ENCODE measurements around the gene PEAK1. TPM values are rescaled to one million over a fixed set of nuclear protein-coding genes. Genes with fewer than 3 reads are reported as not detected.
"Not testable (repeated sequence)": the region's sequence is repeated elsewhere in the genome, so short reads cannot be mapped to it uniquely, and the experiment has no call there.

Gene PEAK1
- total RNA-seq, 1 donor: 133 TPM

GRCh38 chr15:77185242-77185785 is 234.6 kb downstream of the PEAK1 start:
- H3K79me2 ChIP-seq (ENCODE audit: insufficient read depth, low read length): peaks cover 28% of the 10 kb centered on the region
- H3K4me3 ChIP-seq (ENCODE audit: insufficient read depth, low read length): no peak overlapping the region
- H2AFZ ChIP-seq (ENCODE audit: low read length): no peak overlapping the region
- H3K27me3 ChIP-seq (ENCODE audit: insufficient read depth, low read length): no peaks in the 10 kb centered on the region
- TF ChIP-seq, protein P1, sequence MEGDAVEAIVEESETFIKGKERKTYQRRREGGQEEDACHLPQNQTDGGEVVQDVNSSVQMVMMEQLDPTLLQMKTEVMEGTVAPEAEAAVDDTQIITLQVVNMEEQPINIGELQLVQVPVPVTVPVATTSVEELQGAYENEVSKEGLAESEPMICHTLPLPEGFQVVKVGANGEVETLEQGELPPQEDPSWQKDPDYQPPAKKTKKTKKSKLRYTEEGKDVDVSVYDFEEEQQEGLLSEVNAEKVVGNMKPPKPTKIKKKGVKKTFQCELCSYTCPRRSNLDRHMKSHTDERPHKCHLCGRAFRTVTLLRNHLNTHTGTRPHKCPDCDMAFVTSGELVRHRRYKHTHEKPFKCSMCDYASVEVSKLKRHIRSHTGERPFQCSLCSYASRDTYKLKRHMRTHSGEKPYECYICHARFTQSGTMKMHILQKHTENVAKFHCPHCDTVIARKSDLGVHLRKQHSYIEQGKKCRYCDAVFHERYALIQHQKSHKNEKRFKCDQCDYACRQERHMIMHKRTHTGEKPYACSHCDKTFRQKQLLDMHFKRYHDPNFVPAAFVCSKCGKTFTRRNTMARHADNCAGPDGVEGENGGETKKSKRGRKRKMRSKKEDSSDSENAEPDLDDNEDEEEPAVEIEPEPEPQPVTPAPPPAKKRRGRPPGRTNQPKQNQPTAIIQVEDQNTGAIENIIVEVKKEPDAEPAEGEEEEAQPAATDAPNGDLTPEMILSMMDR (IDR thresholded peaks at IDR 0.05; ENCODE audit: extremely low read depth, low read depth, low read length): no peak
- no peaks in the 10 kb centered on the region for H3K9me3 ChIP-seq (ENCODE audit: low read depth, low read length)
- H3K36me3 ChIP-seq (ENCODE audit: insufficient read depth, low read length): peaks cover 3% of the 10 kb centered on the region
- no peak overlapping the region for H3K4me2 ChIP-seq (ENCODE audit: insufficient read depth, low read length)
- H3K27ac ChIP-seq (ENCODE audit: low read depth, low read length): no peak overlapping the region
- DNase-seq (ENCODE audit: insufficient read length, low spot score, missing footprints): no peak
- peaks cover 15% of the 10 kb centered on the region for H3K4me1 ChIP-seq (ENCODE audit: insufficient read depth, low read length)
- H4K20me1 ChIP-seq (ENCODE audit: insufficient read depth, low read length): no peaks in the 10 kb centered on the region

- not testable (repeated sequence) for H2AFZ ChIP-seq (ENCODE audit: low read length); DNase-seq (ENCODE audit: insufficient read length, low spot score, missing footprints); H4K20me1 ChIP-seq (ENCODE audit: insufficient read depth, low read length); H3K4me2 ChIP-seq (ENCODE audit: insufficient read depth, low read length); H3K4me3 ChIP-seq (ENCODE audit: insufficient read depth, low read length); H3K27ac ChIP-seq (ENCODE audit: low read depth, low read length); H3K9me3 ChIP-seq (ENCODE audit: low read depth, low read length); H3K27me3 ChIP-seq (ENCODE audit: insufficient read depth, low read length)
- Histone ChIP-seq H3K4me1 (ENCODE audit: insufficient read depth, low read length) (peaks cover 15% of the 10 kb centered on the region), H3K36me3 (ENCODE audit: insufficient read depth, low read length) (peaks cover 13% of the 10 kb centered on the region), H3K79me2 (ENCODE audit: insufficient read depth, low read length) (peaks cover 26% of the 10 kb centered on the region)
Measured at GRCh38 chr15:77184352-77184751, 235.6 kb downstream of the PEAK1 start.

GRCh38 chr15:77183066-77183465 is 236.8 kb downstream of the PEAK1 start:
- no peak for DNase-seq (ENCODE audit: insufficient read length, low spot score, missing footprints)
- H2AFZ ChIP-seq (ENCODE audit: low read length): no peak overlapping the region
- H3K4me1 ChIP-seq (ENCODE audit: insufficient read depth, low read length): peaks cover 8% of the 10 kb centered on the region
- no peak overlapping the region for H3K27ac ChIP-seq (ENCODE audit: low read depth, low read length)
- H3K4me2 ChIP-seq (ENCODE audit: insufficient read depth, low read length): no peak overlapping the region
- H3K36me3 ChIP-seq (ENCODE audit: insufficient read depth, low read length): peaks cover 20% of the 10 kb centered on the region
- H3K9me3 ChIP-seq (ENCODE audit: low read depth, low read length): no peaks in the 10 kb centered on the region
- H3K27me3 ChIP-seq (ENCODE audit: insufficient read depth, low read length): no peaks in the 10 kb centered on the region
- H4K20me1 ChIP-seq (ENCODE audit: insufficient read depth, low read length): no peaks in the 10 kb centered on the region
- H3K4me3 ChIP-seq (ENCODE audit: insufficient read depth, low read length): no peak overlapping the region
- TF ChIP-seq, protein P1 (IDR thresholded peaks at IDR 0.05; ENCODE audit: extremely low read depth, low read depth, low read length): no peak
- peaks cover 27% of the 10 kb centered on the region for H3K79me2 ChIP-seq (ENCODE audit: insufficient read depth, low read length)

DNA sequence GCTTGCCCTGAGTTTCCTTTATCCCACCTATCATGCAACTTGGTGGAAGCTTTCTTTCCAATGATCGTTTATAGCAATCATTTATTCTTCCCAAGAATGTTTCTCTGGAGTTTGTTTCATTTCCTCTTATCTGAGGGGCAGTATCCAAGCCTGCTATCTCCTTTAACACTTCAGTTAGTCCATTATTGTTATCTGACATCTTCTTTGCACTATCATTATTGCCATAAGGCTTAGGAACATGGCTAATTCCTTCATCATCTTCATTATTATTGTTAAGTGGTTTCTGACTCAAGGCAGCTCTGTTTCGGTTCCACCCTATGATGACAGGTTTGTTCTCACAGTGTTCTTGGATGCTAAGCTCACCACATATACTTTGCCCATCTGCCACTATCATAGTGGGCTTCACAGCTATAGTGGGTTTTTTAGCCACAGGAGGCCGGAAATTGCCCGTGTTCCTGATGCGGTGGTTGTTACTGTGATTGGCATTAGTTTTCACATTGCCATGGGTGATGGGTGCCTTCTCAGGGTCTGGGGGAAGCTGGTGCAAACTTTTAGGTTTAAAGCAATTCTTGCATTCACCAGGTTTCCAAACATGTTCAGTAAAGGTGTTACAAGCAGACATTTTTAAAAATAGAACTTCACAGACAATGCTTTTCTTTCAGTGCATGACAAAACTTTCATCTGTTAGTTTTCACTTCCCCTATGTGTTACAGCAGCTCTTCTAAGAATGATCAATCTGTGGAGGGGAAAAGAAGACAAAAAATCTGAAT is 238.4 kb downstream of the PEAK1 start:
- no peaks in the 10 kb centered on the region for H3K9me3 ChIP-seq (ENCODE audit: low read depth, low read length)
- peaks cover 21% of the 10 kb centered on the region for H3K79me2 ChIP-seq (ENCODE audit: insufficient read depth, low read length)
- TF ChIP-seq, protein P1 (IDR thresholded peaks at IDR 0.05; ENCODE audit: extremely low read depth, low read depth, low read length): no peak
- H3K27ac ChIP-seq (ENCODE audit: low read depth, low read length): no peak overlapping the region
- peaks cover 20% of the 10 kb centered on the region for H3K36me3 ChIP-seq (ENCODE audit: insufficient read depth, low read length)
- H2AFZ ChIP-seq (ENCODE audit: low read length): no peak overlapping the region
- no peak overlapping the region for H3K4me3 ChIP-seq (ENCODE audit: insufficient read depth, low read length)
- DNase-seq (ENCODE audit: insufficient read length, low spot score, missing footprints): no peak
- H3K4me2 ChIP-seq (ENCODE audit: insufficient read depth, low read length): no peak overlapping the region
- no peaks in the 10 kb centered on the region for H3K4me1 ChIP-seq (ENCODE audit: insufficient read depth, low read length)
- H4K20me1 ChIP-seq (ENCODE audit: insufficient read depth, low read length): no peaks in the 10 kb centered on the region
- no peaks in the 10 kb centered on the region for H3K27me3 ChIP-seq (ENCODE audit: insufficient read depth, low read length)

Data from osteoblast (primary cell).